Measurements from ENCODE around the gene HYAL3. TPM values are rescaled to one million over a fixed set of nuclear protein-coding genes. Genes with fewer than 3 reads are reported as not detected.
A peak's percentile ranks its signal among the peaks of the same experiment; 100 is the strongest.

HYAL3 gene
- total RNA-seq, 1 experiment from 2014 or later, result 2.9 TPM

DNA sequence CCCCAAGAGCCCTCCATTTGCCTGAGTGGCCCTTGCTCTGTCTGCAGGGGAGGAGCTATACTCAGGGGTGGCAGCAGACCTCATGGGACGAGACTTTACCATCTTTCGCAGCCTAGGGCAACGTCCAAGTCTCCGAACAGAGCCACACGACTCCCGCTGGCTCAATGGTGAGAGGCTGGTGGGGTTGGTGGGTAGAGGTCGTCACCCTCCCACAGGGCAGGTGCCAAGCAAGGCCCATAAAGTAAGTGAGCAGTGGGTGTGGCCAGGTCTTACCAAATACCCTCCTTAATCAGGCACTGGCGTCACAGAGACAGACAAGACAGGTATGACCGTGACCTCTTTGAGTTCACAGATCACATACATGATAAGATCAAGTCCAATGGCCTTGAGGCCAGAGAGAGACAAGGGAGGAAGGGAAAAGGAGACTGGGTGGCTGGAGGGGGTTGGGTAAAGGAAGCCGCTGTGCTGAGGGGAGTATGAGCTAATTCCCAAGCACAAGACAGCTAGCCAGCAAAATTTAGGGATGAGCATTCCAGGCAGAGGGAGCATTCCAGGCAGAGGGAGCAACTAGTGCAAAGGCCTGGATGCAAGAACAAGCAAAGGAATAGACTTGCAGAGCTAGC, 27.8 kb downstream of the HYAL3 start:
- H3K27ac Mint-ChIP-seq, result peak overlapping the region; percentile 8; the same call in 1 of the 2 replicates
- DNase-seq (ENCODE audit: low spot score) (no peak), ATAC-seq (no peak)
- H3K4me3 Mint-ChIP-seq, result no peak overlapping the region
- H3K4me1 Mint-ChIP-seq, result peaks cover 52% of the 10 kb centered on the region
- H3K9me3 Mint-ChIP-seq, result no peaks in the 10 kb centered on the region
- H3K27me3 Mint-ChIP-seq (ENCODE audit: low read depth), result peaks cover 36% of the 10 kb centered on the region
- ChIA-PET CTCF (interaction anchor here (0.6 to 12.5 kb wide), 9 partner anchors 12 to 316 kb away, joined by 3 to 145 read pairs (median 5); partner anchors contain the start of gene GNAT1), POLR2A (interaction anchor here (0.9 to 1.0 kb wide), 2 partner anchors 11 kb away, joined by 3 read pairs; no protein-coding TSS in a partner anchor)
- TF ChIP-seq SP1 (CRISPR knock-in tag; conservative IDR thresholded peaks at IDR 0.05) (no peak), NFATC4 (CRISPR knock-in tag; IDR thresholded peaks at IDR 0.05) (no peak), EMX1 (CRISPR knock-in tag; IDR thresholded peaks at IDR 0.05) (no peak), ZNF219 (CRISPR knock-in tag; IDR thresholded peaks at IDR 0.05; ENCODE audit: borderline replicate concordance) (no peak), JAZF1 (CRISPR knock-in tag; IDR thresholded peaks at IDR 0.05) (no peak), TP53 (CRISPR knock-in tag; IDR thresholded peaks at IDR 0.05) (no peak), RELA (CRISPR knock-in tag; IDR thresholded peaks at IDR 0.05; ENCODE audit: borderline replicate concordance) (no peak)
- TF ChIP-seq, protein P1, sequence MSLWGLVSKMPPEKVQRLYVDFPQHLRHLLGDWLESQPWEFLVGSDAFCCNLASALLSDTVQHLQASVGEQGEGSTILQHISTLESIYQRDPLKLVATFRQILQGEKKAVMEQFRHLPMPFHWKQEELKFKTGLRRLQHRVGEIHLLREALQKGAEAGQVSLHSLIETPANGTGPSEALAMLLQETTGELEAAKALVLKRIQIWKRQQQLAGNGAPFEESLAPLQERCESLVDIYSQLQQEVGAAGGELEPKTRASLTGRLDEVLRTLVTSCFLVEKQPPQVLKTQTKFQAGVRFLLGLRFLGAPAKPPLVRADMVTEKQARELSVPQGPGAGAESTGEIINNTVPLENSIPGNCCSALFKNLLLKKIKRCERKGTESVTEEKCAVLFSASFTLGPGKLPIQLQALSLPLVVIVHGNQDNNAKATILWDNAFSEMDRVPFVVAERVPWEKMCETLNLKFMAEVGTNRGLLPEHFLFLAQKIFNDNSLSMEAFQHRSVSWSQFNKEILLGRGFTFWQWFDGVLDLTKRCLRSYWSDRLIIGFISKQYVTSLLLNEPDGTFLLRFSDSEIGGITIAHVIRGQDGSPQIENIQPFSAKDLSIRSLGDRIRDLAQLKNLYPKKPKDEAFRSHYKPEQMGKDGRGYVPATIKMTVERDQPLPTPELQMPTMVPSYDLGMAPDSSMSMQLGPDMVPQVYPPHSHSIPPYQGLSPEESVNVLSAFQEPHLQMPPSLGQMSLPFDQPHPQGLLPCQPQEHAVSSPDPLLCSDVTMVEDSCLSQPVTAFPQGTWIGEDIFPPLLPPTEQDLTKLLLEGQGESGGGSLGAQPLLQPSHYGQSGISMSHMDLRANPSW (CRISPR knock-in tag; conservative IDR thresholded peaks at IDR 0.05; ENCODE audit: low read depth), result no peak
- TF ChIP-seq, protein P2, sequence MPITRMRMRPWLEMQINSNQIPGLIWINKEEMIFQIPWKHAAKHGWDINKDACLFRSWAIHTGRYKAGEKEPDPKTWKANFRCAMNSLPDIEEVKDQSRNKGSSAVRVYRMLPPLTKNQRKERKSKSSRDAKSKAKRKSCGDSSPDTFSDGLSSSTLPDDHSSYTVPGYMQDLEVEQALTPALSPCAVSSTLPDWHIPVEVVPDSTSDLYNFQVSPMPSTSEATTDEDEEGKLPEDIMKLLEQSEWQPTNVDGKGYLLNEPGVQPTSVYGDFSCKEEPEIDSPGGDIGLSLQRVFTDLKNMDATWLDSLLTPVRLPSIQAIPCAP (CRISPR knock-in tag; IDR thresholded peaks at IDR 0.05), result no peak
- TF ChIP-seq, protein P3, sequence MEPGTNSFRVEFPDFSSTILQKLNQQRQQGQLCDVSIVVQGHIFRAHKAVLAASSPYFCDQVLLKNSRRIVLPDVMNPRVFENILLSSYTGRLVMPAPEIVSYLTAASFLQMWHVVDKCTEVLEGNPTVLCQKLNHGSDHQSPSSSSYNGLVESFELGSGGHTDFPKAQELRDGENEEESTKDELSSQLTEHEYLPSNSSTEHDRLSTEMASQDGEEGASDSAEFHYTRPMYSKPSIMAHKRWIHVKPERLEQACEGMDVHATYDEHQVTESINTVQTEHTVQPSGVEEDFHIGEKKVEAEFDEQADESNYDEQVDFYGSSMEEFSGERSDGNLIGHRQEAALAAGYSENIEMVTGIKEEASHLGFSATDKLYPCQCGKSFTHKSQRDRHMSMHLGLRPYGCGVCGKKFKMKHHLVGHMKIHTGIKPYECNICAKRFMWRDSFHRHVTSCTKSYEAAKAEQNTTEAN (CRISPR knock-in tag; IDR thresholded peaks at IDR 0.05), result no peak
- no peaks in the 10 kb centered on the region for H3K36me3 Mint-ChIP-seq

DNA sequence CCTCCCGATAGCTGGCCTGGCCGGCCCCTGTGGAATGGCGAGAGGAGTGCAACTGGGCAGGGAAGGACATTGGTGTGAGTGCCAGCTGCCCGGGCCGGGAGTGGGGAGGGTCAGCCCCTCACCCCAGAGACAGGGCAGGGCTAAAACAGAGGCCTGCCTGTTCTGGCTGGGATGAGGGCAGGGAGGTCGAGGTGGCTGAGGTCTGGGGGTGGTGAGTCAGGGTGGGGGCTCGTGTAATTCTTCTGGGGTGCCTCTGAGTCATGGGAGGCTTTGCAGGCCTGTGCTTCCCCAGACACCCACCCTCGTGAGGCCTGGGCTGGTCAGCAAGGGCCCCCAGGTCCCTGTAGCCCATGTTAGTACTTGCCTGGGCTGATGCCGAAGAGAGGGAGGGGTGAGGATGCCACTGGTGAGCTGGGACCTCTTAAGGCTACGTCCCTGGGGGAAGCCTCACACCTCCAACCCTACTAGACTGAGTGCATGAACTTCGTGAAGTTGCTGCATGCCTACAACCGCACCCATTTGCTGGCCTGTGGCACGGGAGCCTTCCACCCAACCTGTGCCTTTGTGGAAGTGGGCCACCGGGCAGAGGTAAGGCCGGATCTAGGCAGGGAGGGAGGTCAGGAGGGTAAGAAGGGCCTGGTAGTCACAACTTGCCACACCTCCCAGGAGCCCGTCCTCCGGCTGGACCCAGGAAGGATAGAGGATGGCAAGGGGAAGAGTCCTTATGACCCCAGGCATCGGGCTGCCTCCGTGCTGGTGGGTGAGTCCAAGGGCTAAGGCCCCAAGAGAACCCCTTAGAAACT, 28.6 kb downstream of the HYAL3 start:
- no peaks in the 10 kb centered on the region for H3K36me3 Mint-ChIP-seq

More for the DNA sequence above, 28.6 kb downstream of the HYAL3 start:
- ATAC-seq (no peak), DNase-seq (ENCODE audit: low spot score) (no peak)
- H3K27me3 Mint-ChIP-seq (ENCODE audit: low read depth), result peaks cover 28% of the 10 kb centered on the region
- ChIA-PET CTCF (interaction anchor here (1.9 to 12.5 kb wide), 4 partner anchors 11 to 77 kb away, joined by 8 to 145 read pairs (median 48); partner anchors contain the start of gene GNAT1), POLR2A (interaction anchor here (0.9 kb wide), 1 partner anchor 10 kb away, joined by 3 read pairs; no protein-coding TSS in a partner anchor)
- no peaks in the 10 kb centered on the region for H3K9me3 Mint-ChIP-seq
- H3K27ac Mint-ChIP-seq, result no peak overlapping the region
- TF ChIP-seq SP1 (CRISPR knock-in tag; conservative IDR thresholded peaks at IDR 0.05) (no peak), ZNF317 (CRISPR knock-in tag; IDR thresholded peaks at IDR 0.05; ENCODE audit: borderline replicate concordance, low read depth) (no peak), MYBL2 (CRISPR knock-in tag; IDR thresholded peaks at IDR 0.05) (no peak), KAT7 (CRISPR knock-in tag; IDR thresholded peaks at IDR 0.05; ENCODE audit: borderline replicate concordance) (no peak), NFATC4 (CRISPR knock-in tag; IDR thresholded peaks at IDR 0.05) (no peak), FOXP1 (CRISPR knock-in tag; IDR thresholded peaks at IDR 0.05; ENCODE audit: borderline replicate concordance) (no peak), NR1H2 (CRISPR knock-in tag; IDR thresholded peaks at IDR 0.05) (no peak), ZNF671 (CRISPR knock-in tag; IDR thresholded peaks at IDR 0.05) (no peak), NR2C2 (CRISPR knock-in tag; IDR thresholded peaks at IDR 0.05) (no peak), SMAD3 (CRISPR knock-in tag; IDR thresholded peaks at IDR 0.05; ENCODE audit: borderline replicate concordance) (no peak)
- TF ChIP-seq, protein P4, sequence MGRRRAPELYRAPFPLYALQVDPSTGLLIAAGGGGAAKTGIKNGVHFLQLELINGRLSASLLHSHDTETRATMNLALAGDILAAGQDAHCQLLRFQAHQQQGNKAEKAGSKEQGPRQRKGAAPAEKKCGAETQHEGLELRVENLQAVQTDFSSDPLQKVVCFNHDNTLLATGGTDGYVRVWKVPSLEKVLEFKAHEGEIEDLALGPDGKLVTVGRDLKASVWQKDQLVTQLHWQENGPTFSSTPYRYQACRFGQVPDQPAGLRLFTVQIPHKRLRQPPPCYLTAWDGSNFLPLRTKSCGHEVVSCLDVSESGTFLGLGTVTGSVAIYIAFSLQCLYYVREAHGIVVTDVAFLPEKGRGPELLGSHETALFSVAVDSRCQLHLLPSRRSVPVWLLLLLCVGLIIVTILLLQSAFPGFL (CRISPR knock-in tag; IDR thresholded peaks at IDR 0.05; ENCODE audit: borderline replicate concordance), result no peak
- TF ChIP-seq, protein P5, sequence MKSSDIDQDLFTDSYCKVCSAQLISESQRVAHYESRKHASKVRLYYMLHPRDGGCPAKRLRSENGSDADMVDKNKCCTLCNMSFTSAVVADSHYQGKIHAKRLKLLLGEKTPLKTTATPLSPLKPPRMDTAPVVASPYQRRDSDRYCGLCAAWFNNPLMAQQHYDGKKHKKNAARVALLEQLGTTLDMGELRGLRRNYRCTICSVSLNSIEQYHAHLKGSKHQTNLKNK (CRISPR knock-in tag; IDR thresholded peaks at IDR 0.05), result no peak
- TF ChIP-seq, protein P6, sequence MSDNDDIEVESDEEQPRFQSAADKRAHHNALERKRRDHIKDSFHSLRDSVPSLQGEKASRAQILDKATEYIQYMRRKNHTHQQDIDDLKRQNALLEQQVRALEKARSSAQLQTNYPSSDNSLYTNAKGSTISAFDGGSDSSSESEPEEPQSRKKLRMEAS (CRISPR knock-in tag; IDR thresholded peaks at IDR 0.05), result no peak
- TF ChIP-seq, protein P7, sequence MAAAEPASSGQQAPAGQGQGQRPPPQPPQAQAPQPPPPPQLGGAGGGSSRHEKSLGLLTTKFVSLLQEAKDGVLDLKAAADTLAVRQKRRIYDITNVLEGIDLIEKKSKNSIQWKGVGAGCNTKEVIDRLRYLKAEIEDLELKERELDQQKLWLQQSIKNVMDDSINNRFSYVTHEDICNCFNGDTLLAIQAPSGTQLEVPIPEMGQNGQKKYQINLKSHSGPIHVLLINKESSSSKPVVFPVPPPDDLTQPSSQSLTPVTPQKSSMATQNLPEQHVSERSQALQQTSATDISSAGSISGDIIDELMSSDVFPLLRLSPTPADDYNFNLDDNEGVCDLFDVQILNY (CRISPR knock-in tag; IDR thresholded peaks at IDR 0.05), result no peak
- peaks cover 52% of the 10 kb centered on the region for H3K4me1 Mint-ChIP-seq
- H3K4me3 Mint-ChIP-seq, result no peak overlapping the region
